AG04449 (cell line): ENCODE results near the gene P4HA3.

Experiments used
- CTCF ChIA-PET: fragments of 350-600 bp; formaldehyde crosslinking; extraction: SDS; loops from one replicate; lab custom pipeline; 2021; ENCODE audit warnings: antibody characterized with exemption; lab: Yijun Ruan, JAX
- POLR2A ChIA-PET: fragments of 400-600, 350-600 bp; formaldehyde crosslinking; extraction: SDS; loops from one replicate; lab custom pipeline; 2020; ENCODE audit warnings: antibody characterized with exemption, inconsistent platforms; lab: Yijun Ruan, JAX
- DNase-seq: peaks from one replicate; pipeline ENCODE4 v3.0.0-alpha.2; 2010; ENCODE audit warnings: low read depth, low spot score
- H3K4me3 ChIP-seq: 2 replicates; pipeline ENCODE4 v1.5.1; 2011; ENCODE audit warnings: low read depth, mild to moderate bottlenecking, control low read depth, low read length
- TF ChIP-seq, protein P1 (sequence below): IDR thresholded peaks from one replicate; pipeline ENCODE4 v1.5.1; 2011; ENCODE audit warnings: mild to moderate bottlenecking, moderate library complexity, low read length, control low read depth, inconsistent platforms; ENCODE audit not compliant: insufficient read depth; ENCODE audit errors: missing control alignments

The P4HA3 gene

DNA sequence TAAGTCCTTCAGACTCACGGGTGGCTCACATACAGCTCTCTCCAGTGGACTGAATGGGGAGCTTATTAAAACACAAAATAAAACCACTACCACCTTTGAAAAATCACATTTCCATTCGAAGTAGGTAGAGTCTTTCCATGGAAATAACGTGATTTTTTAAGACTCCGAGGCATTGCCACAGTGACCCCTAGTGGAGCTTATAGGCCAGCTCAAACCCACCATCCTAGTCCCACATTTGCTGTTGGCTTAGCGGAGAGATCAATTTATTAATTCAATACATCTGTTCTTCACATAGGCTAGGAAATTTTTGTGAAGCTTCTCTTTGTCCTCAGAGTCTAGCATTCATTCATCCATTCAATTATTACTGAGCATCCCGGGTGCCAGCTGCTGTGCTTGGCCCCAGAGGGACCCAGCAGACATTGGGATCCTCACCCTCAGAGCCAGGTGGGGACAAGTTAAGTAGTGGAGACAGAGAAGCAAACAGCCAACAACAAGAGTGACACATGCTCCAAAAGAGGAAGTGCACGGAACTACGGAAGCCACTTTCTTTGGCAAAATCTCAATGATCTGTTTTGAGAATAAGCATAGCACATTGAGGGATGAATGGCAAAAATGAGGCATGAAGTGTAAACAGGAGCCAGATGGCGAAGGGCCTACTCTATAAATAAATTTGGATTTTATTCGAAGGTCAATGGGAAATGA is 10.2 kb upstream of the P4HA3 start:
- DNase-seq = no peak
- ChIA-PET POLR2A (no interaction called here), CTCF (interaction anchor here (0.6 to 8.3 kb wide), 23 partner anchors 8 to 361 kb away, joined by 3 to 110 read pairs (median 5); partner anchors contain the start of genes LIPT2, P4HA3 and PGM2L1)
- TF ChIP-seq, protein P1, sequence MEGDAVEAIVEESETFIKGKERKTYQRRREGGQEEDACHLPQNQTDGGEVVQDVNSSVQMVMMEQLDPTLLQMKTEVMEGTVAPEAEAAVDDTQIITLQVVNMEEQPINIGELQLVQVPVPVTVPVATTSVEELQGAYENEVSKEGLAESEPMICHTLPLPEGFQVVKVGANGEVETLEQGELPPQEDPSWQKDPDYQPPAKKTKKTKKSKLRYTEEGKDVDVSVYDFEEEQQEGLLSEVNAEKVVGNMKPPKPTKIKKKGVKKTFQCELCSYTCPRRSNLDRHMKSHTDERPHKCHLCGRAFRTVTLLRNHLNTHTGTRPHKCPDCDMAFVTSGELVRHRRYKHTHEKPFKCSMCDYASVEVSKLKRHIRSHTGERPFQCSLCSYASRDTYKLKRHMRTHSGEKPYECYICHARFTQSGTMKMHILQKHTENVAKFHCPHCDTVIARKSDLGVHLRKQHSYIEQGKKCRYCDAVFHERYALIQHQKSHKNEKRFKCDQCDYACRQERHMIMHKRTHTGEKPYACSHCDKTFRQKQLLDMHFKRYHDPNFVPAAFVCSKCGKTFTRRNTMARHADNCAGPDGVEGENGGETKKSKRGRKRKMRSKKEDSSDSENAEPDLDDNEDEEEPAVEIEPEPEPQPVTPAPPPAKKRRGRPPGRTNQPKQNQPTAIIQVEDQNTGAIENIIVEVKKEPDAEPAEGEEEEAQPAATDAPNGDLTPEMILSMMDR = peak; percentile 43
- H3K4me3 ChIP-seq = no peak overlapping the region

DNA sequence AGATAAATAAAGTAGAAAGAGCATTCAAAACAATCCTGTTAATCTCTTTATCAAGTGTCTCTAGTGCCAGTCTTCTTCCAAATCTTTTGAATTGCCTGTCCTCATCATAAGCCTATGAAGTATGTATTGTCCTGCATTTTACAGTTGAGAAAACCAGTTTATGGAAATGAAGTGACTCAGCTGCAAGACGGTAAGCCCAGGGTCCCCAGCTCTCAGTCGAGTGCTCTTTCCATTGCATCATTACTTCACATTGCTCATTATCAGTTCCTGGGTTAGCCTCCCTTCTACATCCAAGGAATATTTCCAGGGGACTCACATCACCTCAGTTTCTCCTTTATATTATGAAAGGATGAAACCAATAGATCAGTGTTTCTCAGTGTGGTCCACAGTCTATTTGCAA is 9.1 kb upstream of the P4HA3 start:
- CTCF ChIA-PET = interaction anchor here (1.4 to 8.3 kb wide), 7 partner anchors 9 to 68 kb away, joined by 3 to 110 read pairs (median 10); partner anchors contain the start of gene P4HA3
- no peak for DNase-seq
- no peak overlapping the region for H3K4me3 ChIP-seq
- TF ChIP-seq, protein P1 = no peak
- POLR2A ChIA-PET = no interaction called here

- DNase-seq = peak; percentile 75
- H3K4me3 ChIP-seq = no peak overlapping the region
- TF ChIP-seq, protein P1 = no peak
- ChIA-PET POLR2A (no interaction called here), CTCF (interaction anchor here (0.7 to 8.3 kb wide), 6 partner anchors 10 to 76 kb away, joined by 3 to 110 read pairs (median 11); partner anchors contain the start of gene P4HA3)
Measured at GRCh38 chr11:74319139-74319816, 7.8 kb upstream of the P4HA3 start.

GRCh38 chr11:74318241-74318932 is 6.9 kb upstream of the P4HA3 start:
- POLR2A ChIA-PET = no interaction called here
- CTCF ChIA-PET = interaction anchor here (0.9 to 8.3 kb wide), 5 partner anchors 9 to 62 kb away, joined by 3 to 110 read pairs (median 6); partner anchors contain the start of gene P4HA3
- no peak overlapping the region for H3K4me3 ChIP-seq
- DNase-seq = no peak
- TF ChIP-seq, protein P1 = no peak

GRCh38 chr11:74316772-74317505 is 5.5 kb upstream of the P4HA3 start:
- POLR2A ChIA-PET = no interaction called here
- TF ChIP-seq, protein P1 = no peak
- no peak overlapping the region for H3K4me3 ChIP-seq
- CTCF ChIA-PET = interaction anchor here (1.2 to 8.3 kb wide), 2 partner anchors 7 to 61 kb away, joined by 6 to 110 read pairs; no protein-coding TSS in a partner anchor
- peak; percentile 23 for DNase-seq
